ENCODE results near the gene BLACAT1.

DNA sequence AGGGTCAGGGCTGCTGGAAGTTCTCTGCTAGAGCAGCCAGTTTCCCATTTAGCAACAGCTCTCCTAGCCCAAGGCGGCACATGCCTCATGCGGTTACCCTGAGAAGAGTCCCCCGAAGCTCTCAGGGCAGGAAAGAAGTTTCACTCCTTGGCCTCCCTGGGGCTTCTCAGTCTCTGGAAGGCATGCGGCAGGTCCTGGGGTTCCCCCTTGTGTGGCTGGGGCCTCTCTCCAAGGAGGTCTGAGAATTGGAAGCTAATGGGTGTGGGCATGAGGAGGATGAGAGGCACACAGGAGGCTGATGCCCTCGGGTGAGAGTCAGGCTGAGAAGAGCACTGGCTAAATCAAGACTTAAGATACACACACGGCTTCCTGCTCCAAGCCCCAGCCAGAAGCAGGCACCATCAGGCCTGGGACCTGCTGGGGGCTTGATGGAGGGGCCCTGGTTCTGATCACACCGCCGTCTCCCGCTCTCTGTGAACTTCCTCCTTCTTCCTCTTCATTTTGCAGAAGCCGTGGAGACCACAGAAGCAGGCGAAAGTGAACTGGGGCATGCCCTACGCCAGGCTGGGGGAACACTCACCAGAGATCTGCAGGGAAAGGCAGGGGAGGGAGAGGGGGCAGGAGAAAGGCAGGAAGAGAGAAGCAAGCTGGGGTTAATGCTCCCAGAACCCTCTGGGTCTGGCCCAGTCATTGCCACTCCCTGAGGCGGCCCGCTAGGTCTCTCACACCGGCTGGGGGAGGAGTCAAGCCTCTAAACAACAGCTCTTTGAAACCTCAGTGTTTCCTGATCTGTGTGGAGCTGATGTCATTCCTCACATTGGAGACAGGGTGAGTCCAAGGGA, 15.1 kb downstream of the BLACAT1 start:
- TF ChIP-seq FOXJ3 (CRISPR knock-in tag; IDR thresholded peaks at IDR 0.05; ENCODE audit: borderline replicate concordance) (no peak), ZNF219 (CRISPR knock-in tag; IDR thresholded peaks at IDR 0.05; ENCODE audit: borderline replicate concordance) (no peak), FOXP1 (CRISPR knock-in tag; IDR thresholded peaks at IDR 0.05; ENCODE audit: borderline replicate concordance) (no peak)
- TF ChIP-seq, protein P1, sequence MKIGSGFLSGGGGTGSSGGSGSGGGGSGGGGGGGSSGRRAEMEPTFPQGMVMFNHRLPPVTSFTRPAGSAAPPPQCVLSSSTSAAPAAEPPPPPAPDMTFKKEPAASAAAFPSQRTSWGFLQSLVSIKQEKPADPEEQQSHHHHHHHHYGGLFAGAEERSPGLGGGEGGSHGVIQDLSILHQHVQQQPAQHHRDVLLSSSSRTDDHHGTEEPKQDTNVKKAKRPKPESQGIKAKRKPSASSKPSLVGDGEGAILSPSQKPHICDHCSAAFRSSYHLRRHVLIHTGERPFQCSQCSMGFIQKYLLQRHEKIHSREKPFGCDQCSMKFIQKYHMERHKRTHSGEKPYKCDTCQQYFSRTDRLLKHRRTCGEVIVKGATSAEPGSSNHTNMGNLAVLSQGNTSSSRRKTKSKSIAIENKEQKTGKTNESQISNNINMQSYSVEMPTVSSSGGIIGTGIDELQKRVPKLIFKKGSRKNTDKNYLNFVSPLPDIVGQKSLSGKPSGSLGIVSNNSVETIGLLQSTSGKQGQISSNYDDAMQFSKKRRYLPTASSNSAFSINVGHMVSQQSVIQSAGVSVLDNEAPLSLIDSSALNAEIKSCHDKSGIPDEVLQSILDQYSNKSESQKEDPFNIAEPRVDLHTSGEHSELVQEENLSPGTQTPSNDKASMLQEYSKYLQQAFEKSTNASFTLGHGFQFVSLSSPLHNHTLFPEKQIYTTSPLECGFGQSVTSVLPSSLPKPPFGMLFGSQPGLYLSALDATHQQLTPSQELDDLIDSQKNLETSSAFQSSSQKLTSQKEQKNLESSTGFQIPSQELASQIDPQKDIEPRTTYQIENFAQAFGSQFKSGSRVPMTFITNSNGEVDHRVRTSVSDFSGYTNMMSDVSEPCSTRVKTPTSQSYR (CRISPR knock-in tag; IDR thresholded peaks at IDR 0.05), result no peak
- TF ChIP-seq, protein P2, sequence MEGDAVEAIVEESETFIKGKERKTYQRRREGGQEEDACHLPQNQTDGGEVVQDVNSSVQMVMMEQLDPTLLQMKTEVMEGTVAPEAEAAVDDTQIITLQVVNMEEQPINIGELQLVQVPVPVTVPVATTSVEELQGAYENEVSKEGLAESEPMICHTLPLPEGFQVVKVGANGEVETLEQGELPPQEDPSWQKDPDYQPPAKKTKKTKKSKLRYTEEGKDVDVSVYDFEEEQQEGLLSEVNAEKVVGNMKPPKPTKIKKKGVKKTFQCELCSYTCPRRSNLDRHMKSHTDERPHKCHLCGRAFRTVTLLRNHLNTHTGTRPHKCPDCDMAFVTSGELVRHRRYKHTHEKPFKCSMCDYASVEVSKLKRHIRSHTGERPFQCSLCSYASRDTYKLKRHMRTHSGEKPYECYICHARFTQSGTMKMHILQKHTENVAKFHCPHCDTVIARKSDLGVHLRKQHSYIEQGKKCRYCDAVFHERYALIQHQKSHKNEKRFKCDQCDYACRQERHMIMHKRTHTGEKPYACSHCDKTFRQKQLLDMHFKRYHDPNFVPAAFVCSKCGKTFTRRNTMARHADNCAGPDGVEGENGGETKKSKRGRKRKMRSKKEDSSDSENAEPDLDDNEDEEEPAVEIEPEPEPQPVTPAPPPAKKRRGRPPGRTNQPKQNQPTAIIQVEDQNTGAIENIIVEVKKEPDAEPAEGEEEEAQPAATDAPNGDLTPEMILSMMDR (IDR thresholded peaks at IDR 0.05), result no peak

Measured in WTC11 (cell line).